Measurements from ENCODE around the gene SLC22A7.
"Not testable (repeated sequence)": the region's sequence is repeated elsewhere in the genome, so short reads cannot be mapped to it uniquely, and the experiment has no call there.

SLC22A7 gene

GRCh38 chr6:43347444-43347843, 49.4 kb downstream of the SLC22A7 start:
- Histone ChIP-seq H3K9me3 (ENCODE audit: insufficient read depth, low read length) (no peaks in the 10 kb centered on the region), H3K4me3 (ENCODE audit: insufficient read length, low read depth) (no peak overlapping the region), H3K4me1 (ENCODE audit: insufficient read depth, insufficient read length) (no peaks in the 10 kb centered on the region), H3K9ac (ENCODE audit: insufficient read length, low read depth) (no peak overlapping the region), H3K27me3 (ENCODE audit: insufficient read depth, insufficient read length) (no peaks in the 10 kb centered on the region), H3K36me3 (ENCODE audit: insufficient read depth, insufficient read length, low read length) (peaks cover 35% of the 10 kb centered on the region)
- DNase-seq (ENCODE audit: low read depth, low spot score), result no peak
- TF ChIP-seq YY1 (IDR thresholded peaks at IDR 0.05; ENCODE audit: insufficient read depth, insufficient read length), result no peak
- TF ChIP-seq SUZ12 (IDR thresholded peaks at IDR 0.05; ENCODE audit: extremely low read depth, insufficient read depth, insufficient read length), result no peak
- no peak for TF ChIP-seq ZNF274 (IDR thresholded peaks at IDR 0.05; ENCODE audit: low read depth, low read length)

- H3K9ac ChIP-seq (ENCODE audit: insufficient read length, low read depth); DNase-seq (ENCODE audit: low read depth, low spot score); H3K27me3 ChIP-seq (ENCODE audit: insufficient read depth, insufficient read length); H3K4me3 ChIP-seq (ENCODE audit: insufficient read length, low read depth); H3K4me1 ChIP-seq (ENCODE audit: insufficient read depth, insufficient read length); H3K9me3 ChIP-seq (ENCODE audit: insufficient read depth, low read length): not testable (repeated sequence)
- H3K36me3 ChIP-seq (ENCODE audit: insufficient read depth, insufficient read length, low read length), result peaks cover 46% of the 10 kb centered on the region
These were observed 53.9 kb downstream of the SLC22A7 start for GRCh38 chr6:43351951-43352350.
